ENCODE measurements around the gene PMS1.
A peak's percentile ranks its signal among the peaks of the same experiment; 100 is the strongest.
"Not testable (repeated sequence)": the region's sequence is repeated elsewhere in the genome, so short reads cannot be mapped to it uniquely, and the experiment has no call there.

PMS1 gene

GRCh38 chr2:189783927-189784867 is at the start of gene PMS1, which contains the start of gene ORMDL1:
TSS of gene PMS1 (plus strand) at chr2:189784450. CDS start at chr2:189791810, 7,360 bp downstream.
TSS of gene ORMDL1 (minus strand) at chr2:189784339. CDS start at chr2:189782595, 1,744 bp downstream.
- peak; percentile 89 to 90 for DNase-seq

GRCh38 chr2:189751080-189751658 is 33.1 kb upstream of the PMS1 start:
- DNase-seq = peak; percentile 31 to 43

DNA sequence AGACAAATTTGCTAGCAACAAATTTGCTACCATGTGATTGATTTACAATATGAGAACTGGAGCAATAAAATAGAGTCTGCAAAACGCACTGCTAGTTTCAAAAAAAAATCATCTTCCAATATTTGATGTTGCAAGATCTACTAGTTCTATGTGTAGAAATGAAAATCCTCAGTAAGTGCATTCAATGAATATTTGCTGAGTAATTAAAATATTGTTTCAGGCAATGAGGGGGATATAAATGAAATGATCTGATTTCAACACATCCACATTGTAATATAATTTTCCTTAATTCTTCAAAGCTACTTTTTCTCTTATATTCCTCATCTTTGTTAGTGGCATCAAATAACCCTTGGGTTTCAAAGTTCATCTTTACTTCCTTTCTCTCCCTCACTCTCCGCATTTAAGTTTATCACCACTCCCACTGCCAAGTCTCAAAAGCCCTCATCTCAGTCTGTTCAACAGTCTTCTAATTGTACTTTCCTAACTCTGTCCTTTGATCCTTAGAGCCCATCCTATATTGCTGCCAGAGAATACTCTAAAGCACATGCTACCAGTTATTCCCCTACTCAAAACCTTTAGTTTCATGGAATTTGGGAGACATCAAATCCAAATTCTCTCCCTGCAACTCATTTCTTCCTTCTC is 27.8 kb upstream of the PMS1 start:
- no peak for DNase-seq

DNA sequence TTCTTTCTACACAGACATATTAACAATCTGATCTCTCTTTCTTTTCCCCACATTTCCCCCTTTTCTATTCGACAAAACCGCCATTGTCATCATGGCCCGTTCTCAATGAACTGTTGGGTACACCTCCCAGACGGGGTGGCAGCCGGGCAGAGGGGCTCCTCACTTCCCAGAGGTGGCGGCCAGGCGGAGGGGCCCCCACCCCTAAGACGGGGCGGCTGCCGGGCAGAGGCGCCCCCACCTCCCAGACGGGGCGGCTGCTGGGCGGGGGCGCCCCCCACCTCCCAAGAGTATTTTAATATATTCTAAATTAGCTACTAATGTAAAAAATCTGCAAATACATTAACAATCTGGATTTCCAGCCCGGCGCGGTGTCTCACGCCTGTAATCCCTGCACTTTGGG is 24.1 kb upstream of the PMS1 start:
- DNase-seq = not testable (repeated sequence)

DNA sequence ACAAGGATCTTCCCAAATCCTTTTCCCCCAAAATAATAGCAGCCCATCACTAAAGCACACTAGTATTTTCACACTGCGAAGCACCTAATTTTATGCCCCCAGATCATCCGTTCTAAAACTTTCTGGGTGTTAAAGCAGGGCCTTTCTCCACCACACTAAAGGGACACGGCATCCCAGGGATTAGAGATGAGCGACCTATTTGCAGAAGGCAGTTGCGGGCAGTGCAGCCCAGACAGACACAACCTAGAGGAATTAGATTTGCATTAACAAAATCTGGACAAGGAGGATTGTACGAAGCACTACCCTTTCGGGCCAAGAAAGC is 22.1 kb upstream of the PMS1 start:
- no peak for DNase-seq

DNA sequence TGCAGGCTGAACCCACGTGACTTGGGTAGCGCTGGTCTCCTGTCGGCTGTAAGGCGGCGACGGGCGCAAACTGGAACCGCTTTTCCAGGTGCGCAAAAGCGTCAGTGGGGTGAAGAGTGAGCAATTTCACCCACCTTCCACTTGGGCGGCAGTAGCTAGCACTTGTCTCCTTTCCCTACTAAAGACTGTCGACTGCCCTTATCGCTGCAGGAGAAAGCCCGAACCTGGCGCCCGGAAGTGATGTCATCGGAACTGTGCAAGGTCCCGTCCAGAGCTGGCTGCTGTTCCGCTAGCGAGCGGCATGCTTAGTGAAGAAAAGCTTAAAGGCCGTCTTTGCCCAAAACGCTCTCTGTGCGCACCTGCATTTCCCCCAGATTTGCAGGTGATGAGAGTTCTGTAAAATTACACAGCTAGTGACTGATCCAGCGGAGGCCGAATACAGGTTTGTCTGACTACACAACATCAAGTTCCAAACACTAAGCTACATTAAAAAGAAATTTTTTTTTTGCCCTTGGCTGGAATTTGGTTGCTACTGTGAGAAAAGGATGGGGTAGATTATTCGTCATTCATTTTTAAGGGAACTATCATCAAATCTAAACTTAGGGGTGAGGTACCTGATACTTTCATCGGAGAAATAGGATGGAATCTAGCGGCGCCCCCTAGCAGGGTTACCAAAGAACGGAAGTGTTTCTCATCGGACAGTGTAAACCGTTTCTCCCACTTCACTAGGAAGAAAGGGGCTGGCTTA is 21.5 kb upstream of the PMS1 start, which contains the start of gene OSGEPL1:
TSS of gene OSGEPL1 (minus strand) at position 242 of the 748 bp plus-strand sequence. CDS start 1,152 bp downstream, outside the sequence.
- DNase-seq = peak; percentile 78 to 87

- DNase-seq = peak; percentile 23 to 41
Observed at GRCh38 chr2:189763908-189764661, 20.2 kb upstream of the PMS1 start.

GRCh38 chr2:189770590-189771322 is 13.5 kb upstream of the PMS1 start:
- no peak for DNase-seq

DNA sequence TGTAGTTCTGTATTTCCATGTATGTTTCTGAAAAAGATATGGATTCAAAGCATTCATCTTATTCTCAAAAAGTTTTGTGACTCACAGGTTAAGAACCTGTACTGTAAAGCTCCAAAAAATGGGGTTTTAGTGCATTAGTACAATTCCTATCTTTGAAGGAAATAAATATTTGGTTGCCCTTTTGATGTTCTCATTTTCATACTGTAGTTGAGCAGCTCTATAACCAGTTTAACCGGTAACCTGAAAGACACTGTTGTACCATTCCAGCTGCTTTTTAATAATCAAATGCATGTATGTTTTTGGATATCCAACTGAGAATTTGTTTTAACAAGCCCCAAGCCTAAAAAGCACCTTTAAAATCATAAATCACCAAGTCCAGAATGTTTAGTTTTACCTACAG is 12.0 kb upstream of the PMS1 start:
- DNase-seq = no peak

- peak; percentile 82 to 87 for DNase-seq
Observed at GRCh38 chr2:189782221-189782671, 2.0 kb upstream of the PMS1 start.

- peak in 1 of 2 experiments; percentile 10 for DNase-seq
Observed at GRCh38 chr2:189783451-189783926, 761 bp upstream of the PMS1 start.

DNA sequence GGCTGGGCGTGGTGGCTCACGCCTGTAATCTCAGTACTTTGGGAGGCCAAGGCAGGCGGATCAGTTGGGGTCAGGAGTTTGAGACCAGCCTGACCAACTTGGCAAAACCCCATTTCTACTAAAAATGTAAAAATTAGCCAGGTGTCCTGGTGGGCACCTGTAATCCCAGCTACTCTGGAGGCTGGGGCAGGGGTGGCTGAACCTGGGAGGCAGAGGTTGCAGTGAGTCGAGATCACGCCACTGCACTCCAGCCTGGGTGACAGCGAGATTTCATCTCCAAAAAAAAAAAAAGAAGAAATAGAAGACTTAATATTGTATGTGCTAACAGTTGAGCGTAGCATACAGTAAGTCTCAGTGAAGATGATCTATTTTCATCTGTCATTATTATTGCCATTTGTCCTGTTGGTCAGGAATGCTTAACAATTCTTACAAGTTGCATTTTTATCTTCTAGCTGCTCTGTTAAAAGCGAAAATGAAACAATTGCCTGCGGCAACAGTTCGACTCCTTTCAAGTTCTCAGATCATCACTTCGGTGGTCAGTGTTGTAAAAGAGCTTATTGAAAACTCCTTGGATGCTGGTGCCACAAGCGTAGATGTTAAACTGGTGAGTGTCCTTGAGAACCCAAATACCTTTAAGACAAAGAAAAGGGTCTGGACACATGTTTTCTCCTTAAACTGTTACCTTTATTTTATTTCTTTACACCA is 7.2 kb downstream of the PMS1 start:
- no peak for DNase-seq

DNA sequence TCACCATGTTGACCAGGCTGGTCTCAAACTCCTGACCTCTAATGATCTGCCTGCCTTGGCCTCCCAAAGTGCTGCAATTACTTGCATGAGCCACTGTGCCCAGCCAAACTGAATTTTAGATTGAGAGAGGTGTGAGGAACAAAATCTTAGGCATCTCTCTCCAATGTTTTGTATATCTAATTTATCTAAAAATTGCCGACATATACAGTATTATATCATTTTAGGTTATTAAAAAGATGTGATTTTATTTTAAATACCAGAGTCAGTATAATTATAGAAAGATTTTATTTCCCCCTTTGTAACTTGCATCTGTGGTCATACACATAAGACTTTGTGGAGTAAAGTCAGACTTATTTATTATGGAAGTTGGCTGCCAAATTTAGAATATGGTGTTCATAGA is 10.1 kb downstream of the PMS1 start:
- DNase-seq = no peak

DNA sequence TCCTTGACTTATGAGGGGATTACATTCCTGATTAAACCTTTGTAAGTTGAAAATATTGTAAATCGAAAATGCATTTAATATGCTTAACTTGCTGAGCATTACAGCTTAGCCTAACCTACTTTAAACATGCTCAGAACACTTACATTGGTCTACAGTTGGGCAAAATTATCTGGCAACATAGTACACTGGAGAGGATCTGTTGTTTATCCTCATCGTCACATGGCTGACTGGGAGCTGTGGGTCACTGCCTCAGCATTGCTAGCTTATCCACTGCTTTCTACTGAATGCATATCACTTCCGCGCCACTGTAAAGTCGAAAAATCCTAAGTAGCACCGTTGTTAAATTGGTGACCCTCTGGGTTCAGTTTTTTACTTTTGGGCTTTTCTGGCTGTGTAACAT is 13.7 kb downstream of the PMS1 start:
- no peak for DNase-seq

DNA sequence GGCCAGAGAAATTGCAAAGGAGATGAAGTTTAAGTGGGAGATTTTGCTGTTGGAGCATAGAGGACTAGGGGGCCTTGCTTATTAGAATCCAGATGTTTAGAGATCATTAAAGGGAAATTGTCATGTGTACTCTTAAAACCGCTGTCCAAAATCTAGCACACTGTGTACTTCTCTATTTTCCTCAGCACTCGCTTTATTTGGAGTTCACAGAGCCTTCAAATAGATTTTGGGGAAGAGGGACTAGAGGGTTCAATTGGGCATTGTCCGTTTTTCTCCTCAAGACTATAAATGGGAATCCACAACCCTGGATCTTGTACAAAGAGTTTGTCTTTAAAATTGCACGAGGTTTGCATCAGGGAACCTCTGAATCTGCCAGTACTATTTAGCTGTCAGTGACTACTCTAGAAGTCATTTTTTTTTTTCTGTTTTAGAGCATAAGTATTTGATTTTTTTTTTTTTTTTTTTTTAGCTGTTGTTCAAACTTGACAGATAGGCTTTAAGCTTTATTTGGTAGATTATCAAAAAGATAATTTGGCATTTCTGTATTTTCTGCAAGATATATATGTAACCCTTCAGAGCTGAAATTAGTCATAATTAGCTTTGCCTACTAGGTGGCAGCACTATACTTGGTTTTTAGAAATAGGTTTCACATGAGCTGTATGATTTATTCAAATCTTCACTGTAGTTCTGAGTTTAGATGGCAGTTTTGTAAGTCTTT is 14.2 kb downstream of the PMS1 start:
- DNase-seq = peak; percentile 49 to 51

GRCh38 chr2:189799030-189799331 is 14.7 kb downstream of the PMS1 start:
- DNase-seq = no peak

GRCh38 chr2:189799531-189799930 is 15.3 kb downstream of the PMS1 start:
- DNase-seq = no peak

GRCh38 chr2:189802396-189802912 is 18.2 kb downstream of the PMS1 start:
- DNase-seq = no peak

- DNase-seq = no peak
Observed at GRCh38 chr2:189803431-189803830, 19.2 kb downstream of the PMS1 start.
